SK-N-SH (cell line): ENCODE measurements around the gene KLHL25. TPM values are rescaled to one million over a fixed set of nuclear protein-coding genes. Genes with fewer than 3 reads are reported as not detected.

Source experiments
- CTCF ChIA-PET: fragments of 300-600, 350-600 bp; formaldehyde crosslinking; extraction: SDS; loops from one replicate; lab custom pipeline; 2021; lab: Yijun Ruan, JAX
- POLR2A ChIA-PET: fragments of 350-600 bp; sonication (Branson Sonifier 250); formaldehyde crosslinking; extraction: SDS; loops from one replicate; lab custom pipeline; 2020; ENCODE audit warnings: antibody characterized with exemption, inconsistent platforms; lab: Yijun Ruan, JAX
- DNase-seq: peaks from one replicate; pipeline ENCODE4 v3.0.0; 2012
- H2AFZ ChIP-seq: fragments of 200-600 bp; sonication (generic); 2 replicates; pipeline ENCODE4 v1.8.1; 2016; ENCODE audit warnings: antibody characterized with exemption, mild to moderate bottlenecking, low read depth
- H3F3A ChIP-seq: fragments of 200-600 bp; sonication (generic); replicated peaks from 2 replicates; pipeline ENCODE3; 2016; ENCODE audit warnings: antibody characterized with exemption, mild to moderate bottlenecking; ENCODE audit not compliant: insufficient read depth
- H3K27ac ChIP-seq, 2 experiments: fragments of 200-500 bp in 1 of 2; fragments of 200-600 bp in 1 of 2; sonication (Bioruptor generic) in 1 of 2; sonication (generic), shearing (Covaris generic) in 1 of 2; 2 replicates each; pipeline versions ENCODE4 v1.5.1 to v1.6.1; 2014 to 2016; ENCODE audit warnings: low read depth in 2 of 2, inconsistent platforms in 1 of 2, low read length in 1 of 2, mild to moderate bottlenecking in 1 of 2, mixed read lengths in 1 of 2
- H3K27me3 ChIP-seq: fragments of 200-600 bp; sonication (generic), shearing (Covaris generic); 2 replicates; pipeline ENCODE4 v1.6.1; 2016; ENCODE audit warnings: mixed run types; ENCODE audit not compliant: insufficient read depth
- H3K36me3 ChIP-seq, 2 experiments: fragments of 200-500 bp in 1 of 2; fragments of 200-600 bp in 1 of 2; sonication (Bioruptor generic) in 1 of 2; sonication (generic) in 1 of 2; replicated peaks in 1 of 2; 2 replicates each; pipeline versions ENCODE3 to v1.5.1; 2014 to 2016; ENCODE audit warnings: low read length in 1 of 2, mild to moderate bottlenecking in 1 of 2; ENCODE audit not compliant: insufficient read depth in 2 of 2, control insufficient read depth in 1 of 2
- H3K4me1 ChIP-seq, 2 experiments: fragments of 200-500 bp in 1 of 2; fragments of 200-600 bp in 1 of 2; sonication (Bioruptor generic) in 1 of 2; sonication (generic), shearing (Covaris generic) in 1 of 2; 2 replicates each; pipeline versions ENCODE4 v1.5.1 to v1.6.1; 2014 to 2016; ENCODE audit warnings: low read depth in 1 of 2, low read length in 1 of 2, mixed run types in 1 of 2; ENCODE audit not compliant: insufficient read depth in 2 of 2, control insufficient read depth in 1 of 2
- H3K4me2 ChIP-seq: fragments of 200-600 bp; sonication (generic), shearing (Covaris generic); 2 replicates; pipeline ENCODE4 v1.6.1; 2017; ENCODE audit warnings: mixed run types
- H3K4me3 ChIP-seq, 2 experiments: fragments of 200-500 bp in 1 of 2; fragments of 200-600 bp in 1 of 2; sonication (Bioruptor generic) in 1 of 2; sonication (generic), shearing (Covaris generic) in 1 of 2; 2 replicates each; pipeline versions ENCODE4 v1.5.1 to v1.8.1; 2014 to 2016; ENCODE audit warnings: low read depth in 2 of 2, inconsistent platforms in 1 of 2, low read length in 1 of 2, mild to moderate bottlenecking in 1 of 2, mixed read lengths in 1 of 2, moderate library complexity in 1 of 2
- H3K79me2 ChIP-seq: fragments of 200-600 bp; sonication (generic); 2 replicates; pipeline ENCODE4 v1.8.1; 2017; ENCODE audit warnings: mild to moderate bottlenecking; ENCODE audit not compliant: insufficient read depth
- H3K9ac ChIP-seq: fragments of 200-600 bp; sonication (generic); 2 replicates; pipeline ENCODE4 v1.6.1; 2017; ENCODE audit warnings: mixed run types
- H3K9me2 ChIP-seq: fragments of 200-600 bp; sonication (generic); 2 replicates; pipeline ENCODE4 v1.6.1; 2017; ENCODE audit warnings: mixed run types
- H3K9me3 ChIP-seq: fragments of 200-600 bp; sonication (generic); 2 replicates; pipeline ENCODE4 v1.6.1; 2017; ENCODE audit warnings: mixed run types, mild to moderate bottlenecking, moderate library complexity
- H4K20me1 ChIP-seq: fragments of 200-600 bp; sonication (generic); 2 replicates; pipeline ENCODE4 v1.6.1; 2017; ENCODE audit warnings: mild to moderate bottlenecking, mixed run types; ENCODE audit not compliant: insufficient read depth
- CHD2 ChIP-seq: fragments of 150-350 bp; IDR thresholded peaks from 2 replicates; pipeline ENCODE4 v1.6.1; 2018; ENCODE audit warnings: low read length; ENCODE audit not compliant: partially characterized antibody
- EP300 ChIP-seq, 2 experiments: IDR thresholded peaks; 2 replicates each; pipeline versions ENCODE4 v1.4.0 to v1.6.1; 2012; ENCODE audit warnings: borderline replicate concordance in 1 of 2, low read depth in 1 of 2, low read length in 1 of 2
- EZH2phosphoT487 ChIP-seq: fragments of 200-600 bp; sonication (generic); IDR thresholded peaks from 2 replicates; pipeline ENCODE4 v1.6.1; 2017; ENCODE audit warnings: low read depth, mixed run types, mild to moderate bottlenecking, antibody characterized with exemption, moderate library complexity, borderline replicate concordance
- FOSL2 ChIP-seq: IDR thresholded peaks from 2 replicates; pipeline ENCODE4 v1.4.0; 2012; ENCODE audit warnings: low read depth, mild to moderate bottlenecking, moderate library complexity, borderline replicate concordance
- GABPA ChIP-seq: IDR thresholded peaks from 2 replicates; pipeline ENCODE4 v1.4.0; 2012; ENCODE audit warnings: low read depth, mild to moderate bottlenecking
- IRF3 ChIP-seq: fragments of 150-350 bp; IDR thresholded peaks from 2 replicates; pipeline ENCODE4 v1.6.1; 2016; ENCODE audit warnings: mild to moderate bottlenecking, low read depth, low read length
- MEF2A ChIP-seq: IDR thresholded peaks from 2 replicates; pipeline ENCODE4 v1.4.0; 2012; ENCODE audit warnings: low read depth, borderline replicate concordance
- POLR2AphosphoS5 ChIP-seq: IDR thresholded peaks from 2 replicates; pipeline ENCODE4 v1.6.1; 2012; ENCODE audit warnings: low read depth, low read length
- REST ChIP-seq: IDR thresholded peaks from 2 replicates; pipeline ENCODE4 v1.6.1; 2012; ENCODE audit warnings: mild to moderate bottlenecking, low read depth, low read length, moderate library complexity
- RFX5 ChIP-seq: IDR thresholded peaks from 2 replicates; pipeline ENCODE4 v1.6.1; 2012; ENCODE audit warnings: mild to moderate bottlenecking, improper control_type of control experiment, low read length
- RXRA ChIP-seq: IDR thresholded peaks from 2 replicates; pipeline ENCODE4 v1.4.0; 2012; ENCODE audit warnings: low read depth, mild to moderate bottlenecking, borderline replicate concordance
- SIN3A ChIP-seq: IDR thresholded peaks from 2 replicates; pipeline ENCODE4 v1.6.1; 2012; ENCODE audit warnings: low read depth, mild to moderate bottlenecking, low read length, moderate library complexity, borderline replicate concordance
- SMC3 ChIP-seq: IDR thresholded peaks from 2 replicates; pipeline ENCODE4 v1.6.1; 2012; ENCODE audit warnings: low read depth, low read length, improper control_type of control experiment
- TAF1 ChIP-seq: IDR thresholded peaks from 2 replicates; pipeline ENCODE4 v1.6.1; 2012; ENCODE audit warnings: low read depth, mild to moderate bottlenecking, low read length, moderate library complexity, borderline replicate concordance
- YY1 ChIP-seq: IDR thresholded peaks from 2 replicates; pipeline ENCODE4 v1.4.0; 2012; ENCODE audit warnings: low read depth, mild to moderate bottlenecking
- ZBTB33 ChIP-seq: IDR thresholded peaks from 2 replicates; pipeline ENCODE4 v1.4.0; 2012; ENCODE audit warnings: low read depth, borderline replicate concordance
- WGBS: methylation state at CpG from one replicate; pipeline ENCODE4 v1.1.6; 2017; ENCODE audit warnings: low lambda C conversion rate; 5-methylcytosine and 5-hydroxymethylcytosine counted together
- polyA plus RNA-seq, 3 experiments: library from polyadenylated mRNA; depleted of rRNA; stranded (reverse); fragments of >200 nt; gene quantifications; 2 replicates each; pipeline ENCODE4 v1.2.3, GENCODE V29; 2012

The KLHL25 gene
- polyA plus RNA-seq, 1 of the 3 experiments (the other 2 are of a cell fraction) = 4.5 TPM

GRCh38 chr15:85766001-85766831 is 28.5 kb downstream of the KLHL25 start:
- Histone ChIP-seq H3K4me3 (no peak overlapping the region), H3K36me3 (no peaks in the 10 kb centered on the region), H3K4me2 (no peak overlapping the region), H3K9ac (no peak overlapping the region), H3F3A (no peaks in the 10 kb centered on the region), H3K27ac (no peak overlapping the region), H4K20me1 (0 out of 2 replicates have a peak, but pooled peaks cover 3% of the 10 kb centered on the region), H3K9me3 (no peaks in the 10 kb centered on the region), H3K79me2 (no peaks in the 10 kb centered on the region), H3K4me1 (peaks cover 6 to 36% of the 10 kb centered on the region in 2 experiments; a peak in 3 of 4 replicates), H2AFZ (no peak overlapping the region), H3K27me3 (no peaks in the 10 kb centered on the region)
- POLR2A ChIA-PET = no interaction called here
- 93% methylated on average over 18 of the region's 24 CpGs for WGBS
- no peak for DNase-seq
- TF ChIP-seq EP300 (IDR thresholded peaks at IDR 0.05; ENCODE audit: borderline replicate concordance in 1 of 2, low read depth in 1 of 2, low read length in 1 of 2) (no peak), POLR2AphosphoS5 (no peak), RXRA (no peak), MEF2A (no peak), FOSL2 (no peak), IRF3 (no peak), RFX5 (no peak), SIN3A (no peak), REST (no peak), YY1 (no peak), SMC3 (no peak), TAF1 (no peak), ZBTB33 (no peak), CHD2 (no peak), GABPA (no peak), EZH2phosphoT487 (no peak)
- TF ChIP-seq, all 33 proteins: peak for 0
- H3K9me2 ChIP-seq = no peaks in the 10 kb centered on the region
- CTCF ChIA-PET = interaction anchor here (2.1 kb wide), 1 partner anchor 22 kb away, joined by 8 read pairs; no protein-coding TSS in a partner anchor
